DOHH2 (cell line): ENCODE results near the gene GUK1.
A peak's percentile ranks its signal among the peaks of the same experiment; 100 is the strongest.

Experiments used
- H3F3A ChIP-seq: fragments of 200-600 bp; sonication (generic), shearing (Covaris generic); 2 replicates; pipeline ENCODE4 v1.6.0; 2016; ENCODE audit warnings: antibody characterized with exemption, mild to moderate bottlenecking; ENCODE audit not compliant: control insufficient read depth, insufficient read depth
- H3K27ac ChIP-seq: fragments of 200-600 bp; sonication (generic); 2 replicates; pipeline ENCODE4 v1.5.1; 2014; ENCODE audit warnings: low read depth, mild to moderate bottlenecking, low read length, moderate library complexity
- H3K27me3 ChIP-seq: fragments of 200-600 bp; sonication (generic); 2 replicates; pipeline ENCODE4 v1.6.1; 2014; ENCODE audit warnings: mild to moderate bottlenecking, low read length, mixed read lengths; ENCODE audit not compliant: control insufficient read depth
- H3K36me3 ChIP-seq: fragments of 200-600 bp; sonication (generic); 2 replicates; pipeline ENCODE4 v1.6.1; 2014; ENCODE audit warnings: mild to moderate bottlenecking, low read length, moderate library complexity, mixed read lengths; ENCODE audit not compliant: control insufficient read depth
- H3K4me1 ChIP-seq: fragments of 200-600 bp; sonication (generic); 2 replicates; pipeline ENCODE4 v1.6.1; 2014; ENCODE audit warnings: mild to moderate bottlenecking, low read length, mixed read lengths; ENCODE audit not compliant: control insufficient read depth
- H3K4me2 ChIP-seq: fragments of 200-600 bp; sonication (generic); 2 replicates; pipeline ENCODE4 v1.6.0; 2014; ENCODE audit warnings: mild to moderate bottlenecking, low read length, moderate library complexity
- H3K4me3 ChIP-seq: fragments of 200-600 bp; sonication (generic); 2 replicates; pipeline ENCODE4 v1.5.1; 2014; ENCODE audit warnings: mild to moderate bottlenecking, low read length, mixed read lengths
- H3K79me2 ChIP-seq: fragments of 200-600 bp; sonication (generic); 2 replicates; pipeline ENCODE4 v1.6.1; 2014; ENCODE audit warnings: mild to moderate bottlenecking, low read length, mixed read lengths; ENCODE audit not compliant: control insufficient read depth
- H3K9me2 ChIP-seq: fragments of 200-600 bp; sonication (generic); replicated peaks from 2 replicates; pipeline ENCODE4 v1.6.1; 2014; ENCODE audit warnings: mild to moderate bottlenecking, low read length, mixed read lengths; ENCODE audit not compliant: control insufficient read depth
- H3K9me3 ChIP-seq: fragments of 200-600 bp; sonication (generic); 2 replicates; pipeline ENCODE4 v1.6.1; 2014; ENCODE audit warnings: antibody characterized with exemption, low read length, mixed read lengths; ENCODE audit not compliant: control insufficient read depth, insufficient read depth
- H4K20me1 ChIP-seq: fragments of 200-600 bp; sonication (generic); 2 replicates; pipeline ENCODE4 v1.6.0; 2014; ENCODE audit warnings: low read depth, mild to moderate bottlenecking, antibody characterized with exemption, low read length, moderate library complexity; ENCODE audit not compliant: control insufficient read depth, insufficient read depth
- EZH2phosphoT487 ChIP-seq: fragments of 200-600 bp; sonication (generic); IDR thresholded peaks from 2 replicates; pipeline ENCODE4 v1.6.1; 2017; ENCODE audit warnings: borderline replicate concordance, mild to moderate bottlenecking, antibody characterized with exemption, low read length, moderate library complexity, mixed read lengths
- TF ChIP-seq, protein P1 (sequence below): fragments of 200-600 bp; sonication (generic); IDR thresholded peaks from one replicate; pipeline ENCODE4 v1.5.1; 2014; ENCODE audit warnings: antibody characterized with exemption, mild to moderate bottlenecking, low read depth, low read length; ENCODE audit not compliant: poor library complexity, severe bottlenecking

Gene GUK1, protein sequence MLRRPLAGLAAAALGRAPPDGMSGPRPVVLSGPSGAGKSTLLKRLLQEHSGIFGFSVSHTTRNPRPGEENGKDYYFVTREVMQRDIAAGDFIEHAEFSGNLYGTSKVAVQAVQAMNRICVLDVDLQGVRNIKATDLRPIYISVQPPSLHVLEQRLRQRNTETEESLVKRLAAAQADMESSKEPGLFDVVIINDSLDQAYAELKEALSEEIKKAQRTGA

DNA sequence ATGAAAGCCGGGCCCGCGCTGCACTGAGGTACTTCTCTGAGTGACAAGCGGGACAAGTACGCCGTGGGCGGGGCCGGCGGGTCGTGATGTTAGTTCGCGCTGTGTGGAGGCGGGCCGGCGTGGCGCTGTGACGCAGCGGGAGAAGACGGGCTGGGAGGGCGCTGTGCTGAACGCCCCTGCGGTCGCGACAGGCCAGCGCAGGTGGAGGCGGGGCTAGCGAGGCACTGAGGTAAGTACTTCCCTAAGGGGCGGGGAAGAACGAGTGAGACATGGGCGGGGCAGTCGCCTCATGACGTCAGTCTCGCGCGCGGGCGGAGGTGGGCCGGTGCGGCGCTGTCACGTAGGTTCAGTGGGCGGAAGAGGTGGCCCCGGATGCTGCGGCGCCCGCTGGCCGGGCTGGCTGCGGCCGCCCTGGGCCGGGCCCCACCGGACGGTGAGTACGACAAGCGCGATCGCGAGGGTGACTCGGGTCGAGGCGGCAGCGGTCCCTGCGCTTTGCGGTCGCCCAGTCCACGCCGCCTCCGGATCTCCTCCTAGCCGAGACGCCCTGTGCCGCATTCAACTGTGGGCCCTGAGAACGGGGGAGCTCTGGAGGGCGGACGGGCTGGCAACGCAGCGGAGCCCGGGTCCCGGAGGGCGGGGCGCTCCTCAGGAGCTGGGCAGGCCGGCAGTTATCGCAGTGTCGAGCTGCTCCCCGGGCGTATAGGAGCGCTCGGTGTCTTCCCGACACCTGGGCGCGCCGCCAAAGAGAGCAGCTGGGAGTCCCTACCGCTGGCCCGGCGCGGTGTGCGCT is at the start of gene GUK1:
Gene GUK1 (plus strand): TSS at position 349 of the 793 bp plus-strand sequence. CDS start 24 bp downstream, at position 373.
- Histone ChIP-seq H3K4me3 (peak within 1 kb of the TSS; percentile 81), H3K4me2 (peak within 1 kb of the TSS; percentile 91), H3K27ac (peak within 1 kb of the TSS; percentile 62), H3K36me3 (peaks cover 15% of the 10 kb centered on the region), H3K27me3 (no peaks in the 10 kb centered on the region), H3K9me2 (no peaks in the 10 kb centered on the region), H3K79me2 (peaks cover 53% of the 10 kb centered on the region), H4K20me1 (peaks cover 18% of the 10 kb centered on the region; the same call in 1 of the 2 replicates), H3K9me3 (no peaks in the 10 kb centered on the region), H3F3A (peaks cover 13% of the 10 kb centered on the region), H3K4me1 (peaks cover 73% of the 10 kb centered on the region)
- TF ChIP-seq EZH2phosphoT487, result no peak
- TF ChIP-seq, protein P1, sequence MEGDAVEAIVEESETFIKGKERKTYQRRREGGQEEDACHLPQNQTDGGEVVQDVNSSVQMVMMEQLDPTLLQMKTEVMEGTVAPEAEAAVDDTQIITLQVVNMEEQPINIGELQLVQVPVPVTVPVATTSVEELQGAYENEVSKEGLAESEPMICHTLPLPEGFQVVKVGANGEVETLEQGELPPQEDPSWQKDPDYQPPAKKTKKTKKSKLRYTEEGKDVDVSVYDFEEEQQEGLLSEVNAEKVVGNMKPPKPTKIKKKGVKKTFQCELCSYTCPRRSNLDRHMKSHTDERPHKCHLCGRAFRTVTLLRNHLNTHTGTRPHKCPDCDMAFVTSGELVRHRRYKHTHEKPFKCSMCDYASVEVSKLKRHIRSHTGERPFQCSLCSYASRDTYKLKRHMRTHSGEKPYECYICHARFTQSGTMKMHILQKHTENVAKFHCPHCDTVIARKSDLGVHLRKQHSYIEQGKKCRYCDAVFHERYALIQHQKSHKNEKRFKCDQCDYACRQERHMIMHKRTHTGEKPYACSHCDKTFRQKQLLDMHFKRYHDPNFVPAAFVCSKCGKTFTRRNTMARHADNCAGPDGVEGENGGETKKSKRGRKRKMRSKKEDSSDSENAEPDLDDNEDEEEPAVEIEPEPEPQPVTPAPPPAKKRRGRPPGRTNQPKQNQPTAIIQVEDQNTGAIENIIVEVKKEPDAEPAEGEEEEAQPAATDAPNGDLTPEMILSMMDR, result peak; percentile 12

DNA sequence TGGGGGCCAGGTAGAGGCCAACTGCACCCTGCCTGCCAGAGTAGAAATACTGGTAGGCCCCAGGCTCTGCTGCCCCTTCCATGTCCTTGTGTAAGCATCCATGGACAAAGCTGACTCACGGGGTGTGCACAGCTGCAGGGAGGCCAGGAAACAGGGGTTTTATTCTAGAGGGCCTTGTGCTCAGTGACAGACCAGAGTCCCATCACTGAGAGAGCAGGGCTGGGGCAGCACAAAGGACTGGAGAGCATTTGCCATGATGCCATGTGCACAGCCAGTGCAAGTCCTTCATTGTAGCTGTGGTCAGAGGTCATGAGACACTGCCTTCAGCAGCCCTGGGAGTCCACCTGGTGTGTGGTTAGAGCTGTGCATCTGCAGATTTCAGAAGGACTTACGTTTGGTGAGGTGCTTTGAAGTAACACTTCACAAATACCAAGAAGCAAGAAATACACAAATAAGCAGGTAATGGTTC is 49.4 kb upstream of the GUK1 start:
- TF ChIP-seq, protein P1, result no peak
- TF ChIP-seq EZH2phosphoT487, result no peak
- Histone ChIP-seq H3K9me2 (no peaks in the 10 kb centered on the region), H4K20me1 (peaks cover 36% of the 10 kb centered on the region), H3K27me3 (no peaks in the 10 kb centered on the region), H3K36me3 (peaks cover 99% of the 10 kb centered on the region), H3K4me3 (no peak overlapping the region), H3K4me1 (peaks cover 9% of the 10 kb centered on the region), H3K4me2 (no peak overlapping the region), H3K79me2 (peaks cover 100% of the 10 kb centered on the region), H3F3A (peaks cover 3% of the 10 kb centered on the region; the same call in 1 of the 2 replicates), H3K27ac (no peak overlapping the region), H3K9me3 (peaks cover 41% of the 10 kb centered on the region)

DNA sequence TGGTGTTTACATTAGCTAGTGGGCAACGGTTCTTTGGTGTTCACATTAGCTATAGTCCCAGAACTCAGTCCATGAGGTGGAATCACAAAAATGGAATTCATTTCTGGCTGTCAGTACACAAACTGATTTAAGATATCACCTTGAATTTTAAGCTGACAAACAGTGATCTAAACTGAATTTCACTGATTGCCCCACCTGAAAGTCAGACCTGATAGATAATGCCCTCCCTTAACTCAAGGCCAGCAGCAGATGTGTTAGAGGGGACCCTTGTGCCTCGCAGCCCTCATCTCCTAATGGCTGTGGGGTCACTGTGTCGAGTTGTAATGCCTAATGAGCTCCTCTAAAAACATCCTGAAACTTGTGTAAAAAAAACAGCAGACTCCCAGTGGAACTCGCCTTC is 49.0 kb upstream of the GUK1 start:
- Histone ChIP-seq H3K4me1 (peaks cover 5% of the 10 kb centered on the region), H3K9me2 (no peaks in the 10 kb centered on the region), H3K4me3 (no peak overlapping the region), H3F3A (peaks cover 3% of the 10 kb centered on the region; the same call in 1 of the 2 replicates), H3K36me3 (peaks cover 99% of the 10 kb centered on the region), H4K20me1 (peaks cover 31% of the 10 kb centered on the region), H3K79me2 (peaks cover 100% of the 10 kb centered on the region), H3K9me3 (peaks cover 41% of the 10 kb centered on the region), H3K4me2 (no peak overlapping the region), H3K27me3 (no peaks in the 10 kb centered on the region), H3K27ac (no peak overlapping the region)
- TF ChIP-seq EZH2phosphoT487, result no peak
- TF ChIP-seq, protein P1, result no peak
